Neutrophil (primary cell): ENCODE results near the gene RLN3.

Source experiments
- H3K27ac ChIP-seq: fragments of 200-600 bp; sonication (generic); 2 replicates; pipeline ENCODE4 v1.5.1; 2016; ENCODE audit warnings: mild to moderate bottlenecking, moderate library complexity
- H3K27me3 ChIP-seq: fragments of 200-600 bp; sonication (generic); 2 replicates; pipeline ENCODE4 v1.6.0; 2016; ENCODE audit warnings: mild to moderate bottlenecking
- H3K36me3 ChIP-seq: fragments of 200-600 bp; sonication (generic); 2 replicates; pipeline ENCODE4 v1.5.1; 2017
- H3K4me1 ChIP-seq, 2 experiments: fragments of 200-600 bp in 1 of 2; sonication (generic) in 1 of 2; 1 replicate in 1 of 2; 2 replicates in 1 of 2; pipeline versions ENCODE4 v1.5.1 to v1.6.1; 2013 to 2016; ENCODE audit warnings: low read depth in 1 of 2, low read length in 1 of 2, mild to moderate bottlenecking in 1 of 2, moderate library complexity in 1 of 2; ENCODE audit not compliant: control insufficient read depth in 1 of 2, insufficient read depth in 1 of 2
- H3K4me3 ChIP-seq, 2 experiments: fragments of 200-600 bp in 1 of 2; sonication (generic) in 1 of 2; 1 replicate in 1 of 2; 2 replicates in 1 of 2; pipeline ENCODE4 v1.5.1; 2013 to 2016; ENCODE audit warnings: low read depth in 1 of 2, low read length in 1 of 2, mild to moderate bottlenecking in 1 of 2, moderate library complexity in 1 of 2
- H3K9me3 ChIP-seq: fragments of 200-600 bp; sonication (generic); 2 replicates; pipeline ENCODE4 v1.5.1; 2016
- CTCF ChIP-seq: fragments of 200-600 bp; sonication (generic); IDR thresholded peaks from 2 replicates; pipeline ENCODE4 v1.5.1; 2016; ENCODE audit warnings: antibody characterized with exemption

Gene RLN3

DNA sequence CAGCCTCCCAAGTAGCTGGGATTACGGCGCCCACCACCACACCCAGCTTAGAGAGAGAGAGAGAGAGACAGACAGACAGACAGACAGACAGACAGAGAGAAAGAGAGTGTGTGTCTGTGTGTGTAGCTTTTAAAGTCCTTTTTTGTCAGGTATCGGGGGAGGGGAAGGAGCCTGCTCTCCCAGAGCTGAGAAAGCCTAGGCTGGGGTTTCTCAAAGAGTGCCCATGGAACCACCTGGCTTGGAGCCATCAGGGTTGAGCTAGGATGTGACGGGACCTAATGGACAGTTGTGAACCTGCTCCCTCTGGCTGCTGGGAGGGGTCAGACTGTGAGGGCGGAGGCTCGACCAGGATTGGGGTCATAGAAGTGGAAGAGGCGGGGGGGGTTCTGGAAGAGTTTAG lies 38.5 kb upstream of the RLN3 start:
- Histone ChIP-seq H3K27ac (no peak overlapping the region), H3K27me3 (no peaks in the 10 kb centered on the region), H3K4me1 (peaks cover 24 to 26% of the 10 kb centered on the region in 2 experiments), H3K36me3 (peaks cover 44% of the 10 kb centered on the region), H3K9me3 (no peaks in the 10 kb centered on the region), H3K4me3 (no peak overlapping the region)
- TF ChIP-seq CTCF, result no peak

DNA sequence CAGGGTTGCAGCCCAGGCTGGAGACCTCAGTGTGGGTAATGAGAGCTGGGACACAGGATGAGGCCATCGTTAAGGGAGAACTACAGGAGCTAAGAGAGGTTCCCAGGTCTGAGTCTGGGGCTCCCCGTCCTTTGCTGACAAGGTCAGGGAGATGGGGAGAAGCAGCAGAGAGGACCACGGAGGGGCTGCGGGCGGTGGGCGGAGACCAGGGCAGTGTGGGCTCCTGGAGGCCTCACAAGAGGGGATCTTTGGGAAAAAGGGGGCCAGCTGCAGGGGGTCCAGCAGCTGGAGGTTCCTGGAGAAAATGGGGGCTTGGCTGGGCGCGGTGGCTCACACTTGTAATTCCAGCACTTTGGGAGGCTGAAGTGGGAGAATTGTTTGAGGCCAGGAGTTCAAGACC lies 37.9 kb upstream of the RLN3 start:
- Histone ChIP-seq H3K9me3 (no peaks in the 10 kb centered on the region), H3K27me3 (no peaks in the 10 kb centered on the region), H3K27ac (no peak overlapping the region), H3K4me1 (peaks cover 24 to 26% of the 10 kb centered on the region in 2 experiments), H3K36me3 (peaks cover 44% of the 10 kb centered on the region), H3K4me3 (no peak overlapping the region)
- no peak for TF ChIP-seq CTCF

DNA sequence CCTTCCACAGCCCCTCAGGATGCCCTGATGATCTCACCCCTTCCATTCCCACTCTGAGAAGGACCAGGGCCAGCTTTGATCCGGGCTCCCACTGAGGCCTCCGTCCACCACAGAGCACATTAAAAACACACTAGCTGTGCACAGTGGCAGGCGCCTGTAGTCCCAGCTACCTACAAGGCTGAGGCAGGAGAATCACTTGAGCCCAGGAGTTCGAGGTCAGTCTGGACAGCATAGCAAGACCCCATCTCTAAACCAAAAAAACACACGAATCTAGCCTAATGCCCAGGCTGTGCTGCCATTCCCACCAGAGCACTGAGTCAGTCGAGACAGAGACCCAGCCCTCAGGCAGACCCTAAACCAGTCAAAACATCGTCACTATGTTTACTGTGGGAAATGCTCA lies 35.9 kb upstream of the RLN3 start:
- TF ChIP-seq CTCF, result no peak
- peaks cover 50% of the 10 kb centered on the region for H3K36me3 ChIP-seq
- no peak overlapping the region for H3K4me3 ChIP-seq
- H3K27me3 ChIP-seq, result no peaks in the 10 kb centered on the region
- H3K9me3 ChIP-seq, result no peaks in the 10 kb centered on the region
- peaks cover 12 to 14% of the 10 kb centered on the region in 2 experiments for H3K4me1 ChIP-seq
- H3K27ac ChIP-seq, result no peak overlapping the region

- Histone ChIP-seq H3K36me3 (peaks cover 60% of the 10 kb centered on the region), H3K9me3 (no peaks in the 10 kb centered on the region), H3K4me1 (no peaks in the 10 kb centered on the region), H3K27ac (no peak overlapping the region), H3K27me3 (no peaks in the 10 kb centered on the region), H3K4me3 (no peak overlapping the region)
- no peak for TF ChIP-seq CTCF
These were observed 34.2 kb upstream of the RLN3 start for GRCh38 chr19:13993590-13994300.

GRCh38 chr19:13995017-13995728 lies 32.8 kb upstream of the RLN3 start:
- TF ChIP-seq CTCF, result no peak
- Histone ChIP-seq H3K4me1 (no peaks in the 10 kb centered on the region), H3K4me3 (no peak overlapping the region), H3K36me3 (peaks cover 49% of the 10 kb centered on the region), H3K27me3 (no peaks in the 10 kb centered on the region), H3K9me3 (no peaks in the 10 kb centered on the region), H3K27ac (no peak overlapping the region)
